GM19455 (cell line): ENCODE results near the gene JUP.
A peak's percentile ranks its signal among the peaks of the same experiment; 100 is the strongest.
"Not testable (repeated sequence)": the region's sequence is repeated elsewhere in the genome, so short reads cannot be mapped to it uniquely, and the experiment has no call there.

Experiments
- ATAC-seq: cut with Tn5 transposase; IDR thresholded peaks from one replicate; pipeline ENCODE4 v1.9.1; 2021; ENCODE audit not compliant: unreplicated experiment

The JUP gene

GRCh38 chr17:41786227-41787020 is at the start of gene JUP:
Gene JUP, minus strand, starts transcription at chr17:41786711. Its CDS starts 14,857 bp downstream, at chr17:41771854.
- peak; percentile 74 for ATAC-seq

GRCh38 chr17:41835800-41836549 is 49.5 kb upstream of the JUP start, which contains the start of gene NT5C3B:
Gene NT5C3B, minus strand, starts transcription at chr17:41836232. Its CDS starts 39 bp downstream, at chr17:41836193.
- ATAC-seq = peak; percentile 71

GRCh38 chr17:41835214-41835799 is 48.8 kb upstream of the JUP start:
- no peak for ATAC-seq

- ATAC-seq = not testable (repeated sequence)
Measured at GRCh38 chr17:41829961-41830360, 43.5 kb upstream of the JUP start.

- ATAC-seq = no peak
Measured at GRCh38 chr17:41825175-41825845, 38.8 kb upstream of the JUP start.

- ATAC-seq = no peak
Measured at GRCh38 chr17:41824086-41824485, 37.6 kb upstream of the JUP start.

GRCh38 chr17:41823580-41823979 is 37.1 kb upstream of the JUP start:
- no peak for ATAC-seq

GRCh38 chr17:41823141-41823524 is 36.6 kb upstream of the JUP start:
- ATAC-seq = no peak

GRCh38 chr17:41822216-41823140 is 36.0 kb upstream of the JUP start:
- ATAC-seq = no peak

GRCh38 chr17:41821776-41822175 is 35.3 kb upstream of the JUP start:
- no peak for ATAC-seq

- ATAC-seq = no peak
Measured at GRCh38 chr17:41818024-41818423, 31.5 kb upstream of the JUP start.

- ATAC-seq = no peak
Measured at GRCh38 chr17:41816637-41817320, 30.3 kb upstream of the JUP start.

- no peak for ATAC-seq
Measured at GRCh38 chr17:41814195-41814594, 27.7 kb upstream of the JUP start.

GRCh38 chr17:41813699-41814124 is 27.2 kb upstream of the JUP start:
- no peak for ATAC-seq

- no peak for ATAC-seq
Measured at GRCh38 chr17:41813152-41813680, 26.7 kb upstream of the JUP start.

- ATAC-seq = no peak
Measured at GRCh38 chr17:41812381-41813151, 26.1 kb upstream of the JUP start, which contains the start of gene FKBP10. Gene FKBP10, plus strand, starts transcription at chr17:41813004. Its CDS starts 31 bp downstream, at chr17:41813035.

GRCh38 chr17:41811549-41812380 is 25.3 kb upstream of the JUP start, which contains the start of gene P3H4:
Gene P3H4, minus strand, starts transcription at chr17:41811949. Its CDS starts 34 bp downstream, at chr17:41811915.
- peak; percentile 59 for ATAC-seq
